GM19240 (cell line): ENCODE results near the gene CELSR2.
A peak's percentile ranks its signal among the peaks of the same experiment; 100 is the strongest.

Experiments
- DNase-seq: peaks from one replicate; pipeline ENCODE4 v3.0.0; 2011; ENCODE audit warnings: low spot score; ENCODE audit not compliant: insufficient read length

Gene CELSR2

DNA sequence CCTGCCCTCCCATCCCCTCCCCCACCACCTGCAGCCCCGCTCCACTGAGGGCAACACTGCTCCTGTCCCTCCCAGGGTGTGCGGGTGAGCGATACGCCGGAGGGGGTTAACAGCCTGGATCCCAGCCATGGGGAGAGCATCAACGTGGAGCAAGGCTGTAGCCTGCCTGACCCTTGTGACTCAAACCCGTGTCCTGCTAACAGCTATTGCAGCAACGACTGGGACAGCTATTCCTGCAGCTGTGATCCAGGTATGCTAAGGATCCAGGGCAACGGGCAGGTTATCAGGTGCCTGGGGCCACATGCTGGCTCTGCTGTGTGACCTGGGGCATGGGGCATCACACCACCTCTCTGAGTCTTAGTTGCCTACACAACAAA lies 15.0 kb downstream of the CELSR2 start:
- DNase-seq: no peak

DNA sequence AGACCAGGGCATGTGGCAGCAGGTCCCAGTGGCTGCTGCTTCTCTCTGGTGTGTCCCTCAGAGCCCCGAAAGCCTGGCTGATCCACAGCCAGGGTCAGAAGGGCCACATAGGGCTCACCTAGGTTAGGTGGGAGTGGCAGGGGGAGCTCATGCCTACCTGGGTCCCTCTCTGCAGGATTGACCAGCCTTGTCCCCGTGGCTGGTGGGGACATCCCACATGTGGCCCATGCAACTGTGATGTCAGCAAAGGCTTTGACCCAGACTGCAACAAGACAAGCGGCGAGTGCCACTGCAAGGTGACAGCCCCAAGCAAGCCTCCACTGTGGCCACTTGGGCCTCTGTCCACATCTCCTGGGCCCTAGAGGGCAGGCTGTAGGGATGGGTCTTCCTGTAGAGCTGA lies 15.7 kb downstream of the CELSR2 start:
- no peak for DNase-seq

DNA sequence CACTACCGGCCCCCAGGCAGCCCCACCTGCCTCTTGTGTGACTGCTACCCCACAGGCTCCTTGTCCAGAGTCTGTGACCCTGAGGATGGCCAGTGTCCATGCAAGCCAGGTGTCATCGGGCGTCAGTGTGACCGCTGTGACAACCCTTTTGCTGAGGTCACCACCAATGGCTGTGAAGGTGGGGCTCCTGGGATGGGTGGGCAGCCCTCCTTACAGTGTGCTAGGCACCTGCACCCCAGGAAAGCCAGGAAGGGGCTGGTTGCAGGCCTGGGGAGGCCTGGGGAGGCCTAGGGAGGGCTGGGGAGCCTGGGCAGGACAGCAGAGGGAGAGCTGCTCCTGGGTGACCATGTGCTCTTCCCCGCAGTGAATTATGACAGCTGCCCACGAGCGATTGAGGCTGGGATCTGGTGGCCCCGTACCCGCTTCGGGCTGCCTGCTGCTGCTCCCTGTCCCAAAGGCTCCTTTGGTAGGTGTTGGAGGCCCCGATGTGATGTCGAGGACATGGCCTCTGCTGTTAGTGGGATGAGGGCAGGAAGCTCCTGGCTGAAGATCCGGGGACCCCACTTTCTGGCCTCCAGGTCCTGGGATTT lies 16.5 kb downstream of the CELSR2 start:
- no peak for DNase-seq

DNA sequence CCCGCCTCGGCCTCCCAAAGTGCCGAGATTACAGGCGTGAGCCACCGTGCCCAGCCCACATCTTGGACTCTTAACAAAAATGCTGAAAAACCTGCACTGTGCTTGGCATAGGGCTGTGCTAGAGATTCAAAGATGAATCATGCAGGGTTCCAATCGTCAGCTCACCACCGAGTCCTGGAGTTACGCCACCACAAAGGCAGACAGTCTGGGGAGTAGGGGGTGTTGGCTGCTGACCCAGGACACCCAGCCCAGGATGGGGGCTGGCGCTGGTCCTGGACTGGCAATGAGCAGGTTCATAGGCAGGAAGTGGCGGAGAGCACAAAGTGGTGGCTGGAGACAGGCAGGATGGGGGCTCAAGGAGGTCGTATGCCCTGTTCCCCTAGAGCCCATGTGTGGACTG lies 17.6 kb downstream of the CELSR2 start:
- no peak for DNase-seq

DNA sequence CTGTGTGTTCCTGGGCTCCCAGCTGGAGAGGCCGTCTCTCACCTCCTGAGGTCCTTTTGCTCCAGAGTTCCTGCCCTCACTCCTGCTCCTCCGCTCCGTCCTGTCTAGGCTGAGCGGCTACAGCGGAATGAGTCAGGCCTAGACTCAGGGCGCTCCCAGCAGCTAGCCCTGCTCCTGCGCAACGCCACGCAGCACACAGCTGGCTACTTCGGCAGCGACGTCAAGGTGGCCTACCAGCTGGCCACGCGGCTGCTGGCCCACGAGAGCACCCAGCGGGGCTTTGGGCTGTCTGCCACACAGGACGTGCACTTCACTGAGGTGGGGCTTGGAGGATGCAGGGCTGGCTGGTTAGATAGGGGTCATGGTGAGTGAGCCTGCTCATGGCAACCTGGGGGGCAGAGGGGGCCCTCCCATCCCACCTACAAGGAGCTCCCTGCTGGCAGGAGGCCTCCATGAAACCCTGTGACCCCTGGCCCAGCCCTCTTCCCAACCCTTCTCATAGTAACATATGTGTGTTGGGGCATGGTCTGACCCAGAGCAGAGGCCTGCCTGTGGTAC lies 18.5 kb downstream of the CELSR2 start:
- DNase-seq: no peak

DNA sequence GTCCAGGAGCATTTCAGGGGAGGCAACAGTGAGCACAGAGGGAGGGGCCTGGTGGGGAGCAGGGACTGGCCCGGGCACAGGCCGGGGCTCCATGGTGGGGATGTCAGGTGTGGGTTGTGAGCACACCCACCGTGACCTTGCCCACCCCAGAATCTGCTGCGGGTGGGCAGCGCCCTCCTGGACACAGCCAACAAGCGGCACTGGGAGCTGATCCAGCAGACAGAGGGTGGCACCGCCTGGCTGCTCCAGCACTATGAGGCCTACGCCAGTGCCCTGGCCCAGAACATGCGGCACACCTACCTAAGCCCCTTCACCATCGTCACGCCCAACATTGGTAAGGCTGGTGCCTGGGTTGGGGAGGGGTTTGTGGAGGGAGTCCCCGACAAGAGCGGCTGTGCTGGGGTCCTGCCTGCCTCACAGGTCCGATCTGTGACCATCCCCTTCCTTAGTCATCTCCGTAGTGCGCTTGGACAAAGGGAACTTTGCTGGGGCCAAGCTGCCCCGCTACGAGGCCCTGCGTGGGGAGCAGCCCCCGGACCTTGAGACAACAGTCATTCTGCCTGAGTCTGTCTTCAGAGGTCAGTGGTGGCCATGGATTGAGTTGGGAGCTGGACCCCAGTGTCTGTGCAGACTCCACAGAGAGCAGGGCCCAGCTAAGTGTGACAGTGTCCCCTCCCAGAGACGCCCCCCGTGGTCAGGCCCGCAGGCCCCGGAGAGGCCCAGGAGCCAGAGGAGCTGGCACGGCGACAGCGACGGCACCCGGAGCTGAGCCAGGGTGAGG lies 19.3 kb downstream of the CELSR2 start:
- DNase-seq: no peak

DNA sequence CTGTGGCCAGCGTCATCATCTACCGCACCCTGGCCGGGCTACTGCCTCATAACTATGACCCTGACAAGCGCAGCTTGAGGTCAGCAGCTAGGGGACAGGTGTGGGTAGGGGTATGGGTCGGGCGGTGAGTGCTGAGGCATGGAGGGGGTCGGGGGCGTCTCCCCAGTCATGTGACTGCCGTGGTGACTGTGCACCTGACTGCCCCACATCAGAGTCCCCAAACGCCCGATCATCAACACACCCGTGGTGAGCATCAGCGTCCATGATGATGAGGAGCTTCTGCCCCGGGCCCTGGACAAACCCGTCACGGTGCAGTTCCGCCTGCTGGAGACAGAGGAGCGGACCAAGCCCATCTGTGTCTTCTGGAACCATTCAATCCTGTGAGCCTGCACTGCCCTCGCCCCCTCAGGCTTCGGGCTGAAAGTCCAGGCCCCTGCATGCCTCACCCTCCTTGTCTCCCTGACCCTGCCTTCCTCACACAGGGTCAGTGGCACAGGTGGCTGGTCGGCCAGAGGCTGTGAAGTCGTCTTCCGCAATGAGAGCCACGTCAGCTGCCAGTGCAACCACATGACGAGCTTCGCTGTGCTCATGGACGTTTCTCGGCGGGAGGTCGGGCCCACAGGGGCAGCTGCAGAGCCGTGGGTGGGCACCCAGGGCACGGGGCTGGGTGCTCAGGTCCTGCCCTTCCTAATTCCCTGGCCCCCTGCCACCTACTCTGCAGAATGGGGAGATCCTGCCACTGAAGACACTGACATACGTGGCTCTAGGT lies 20.1 kb downstream of the CELSR2 start:
- no peak for DNase-seq

DNA sequence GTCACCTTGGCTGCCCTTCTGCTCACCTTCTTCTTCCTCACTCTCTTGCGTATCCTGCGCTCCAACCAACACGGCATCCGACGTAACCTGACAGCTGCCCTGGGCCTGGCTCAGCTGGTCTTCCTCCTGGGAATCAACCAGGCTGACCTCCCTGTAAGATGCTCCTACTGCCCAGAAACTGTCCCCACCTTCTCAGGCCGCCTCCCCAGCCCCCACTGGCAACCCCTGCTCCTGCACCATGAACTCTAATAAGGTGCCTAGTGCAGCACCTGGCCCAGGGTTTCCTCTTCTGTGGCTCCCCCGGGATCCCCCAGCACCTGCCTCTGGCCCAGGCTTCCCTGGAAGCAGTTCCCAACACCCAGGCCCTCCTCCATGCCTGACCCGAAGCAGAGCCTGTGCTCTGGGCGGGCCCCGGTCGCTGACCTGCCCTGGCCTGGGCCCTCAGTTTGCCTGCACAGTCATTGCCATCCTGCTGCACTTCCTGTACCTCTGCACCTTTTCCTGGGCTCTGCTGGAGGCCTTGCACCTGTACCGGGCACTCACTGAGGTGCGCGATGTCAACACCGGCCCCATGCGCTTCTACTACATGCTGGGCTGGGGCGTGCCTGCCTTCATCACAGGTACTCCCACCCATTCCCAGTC lies 20.8 kb downstream of the CELSR2 start:
- no peak for DNase-seq

DNA sequence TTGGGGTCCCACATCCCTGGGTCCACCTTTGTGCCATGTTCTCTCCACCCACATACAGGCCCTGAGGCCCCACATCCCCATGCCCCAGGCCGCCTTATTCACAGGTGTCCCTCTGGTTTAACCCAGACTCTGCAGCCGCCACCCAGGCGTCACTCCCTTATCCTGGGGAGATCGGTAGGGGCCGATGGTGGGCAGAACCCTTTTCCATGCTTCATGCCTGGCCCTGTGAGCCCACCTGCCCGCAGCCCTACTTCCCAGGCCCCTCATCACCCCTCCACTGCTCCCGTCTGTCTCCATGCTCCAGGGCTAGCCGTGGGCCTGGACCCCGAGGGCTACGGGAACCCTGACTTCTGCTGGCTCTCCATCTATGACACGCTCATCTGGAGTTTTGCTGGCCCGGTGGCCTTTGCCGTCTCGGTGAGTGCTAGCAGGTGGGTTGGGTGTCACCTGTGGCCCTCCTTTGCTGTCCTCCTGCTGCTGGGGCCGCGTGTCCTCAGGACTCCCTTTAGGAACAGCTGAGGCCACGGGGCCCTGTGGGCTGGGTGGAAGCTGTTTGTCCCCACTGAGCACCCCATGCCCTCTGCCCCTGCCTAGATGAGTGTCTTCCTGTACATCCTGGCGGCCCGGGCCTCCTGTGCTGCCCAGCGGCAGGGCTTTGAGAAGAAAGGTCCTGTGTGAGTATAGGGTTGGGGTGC lies 21.4 kb downstream of the CELSR2 start:
- DNase-seq: no peak

DNA sequence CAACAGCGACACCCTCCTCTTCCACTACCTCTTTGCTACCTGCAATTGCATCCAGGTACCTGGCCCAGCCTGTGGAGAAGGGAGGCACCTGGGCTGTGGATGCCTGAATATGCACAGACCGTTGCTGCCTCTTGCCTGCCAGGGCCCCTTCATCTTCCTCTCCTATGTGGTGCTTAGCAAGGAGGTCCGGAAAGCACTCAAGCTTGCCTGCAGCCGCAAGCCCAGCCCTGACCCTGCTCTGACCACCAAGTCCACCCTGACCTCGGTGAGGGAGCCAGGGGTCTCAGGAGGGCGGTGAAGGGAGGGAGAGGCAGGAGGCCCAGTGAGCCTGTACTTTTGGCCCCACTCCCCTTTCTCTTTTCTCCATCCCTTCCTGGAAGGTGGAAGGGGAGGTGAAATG lies 22.1 kb downstream of the CELSR2 start:
- DNase-seq: no peak

DNA sequence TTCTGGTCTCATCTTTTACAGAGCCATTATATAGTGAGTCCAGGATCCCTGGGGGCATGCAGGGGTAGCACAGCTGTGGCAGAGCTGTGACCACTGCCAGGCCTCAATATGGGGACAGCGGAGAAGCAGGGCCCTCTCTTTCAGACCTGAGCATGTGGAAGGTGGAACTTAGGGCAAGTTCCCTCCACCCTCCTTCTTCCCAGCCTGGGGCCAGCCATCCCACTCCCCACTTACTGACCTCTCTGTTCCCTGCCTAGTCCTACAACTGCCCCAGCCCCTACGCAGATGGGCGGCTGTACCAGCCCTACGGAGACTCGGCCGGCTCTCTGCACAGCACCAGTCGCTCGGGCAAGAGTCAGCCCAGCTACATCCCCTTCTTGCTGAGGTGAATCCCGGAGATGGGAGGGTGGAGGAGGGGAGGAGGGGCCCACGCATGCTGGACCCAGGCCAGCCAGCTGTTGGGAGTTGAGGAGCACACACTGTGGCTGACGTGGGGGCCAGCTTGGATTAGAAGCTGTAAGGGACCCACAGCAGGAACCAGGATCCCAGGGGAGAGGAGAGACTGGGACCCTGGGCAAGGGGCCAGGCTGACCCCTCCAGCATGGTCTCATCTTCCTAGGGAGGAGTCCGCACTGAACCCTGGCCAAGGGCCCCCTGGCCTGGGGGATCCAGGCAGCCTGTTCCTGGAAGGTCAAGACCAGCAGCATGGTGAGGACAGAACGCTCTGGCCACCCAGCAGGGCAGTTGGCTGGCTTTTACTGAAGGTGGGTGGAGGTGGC lies 22.9 kb downstream of the CELSR2 start:
- DNase-seq: no peak

DNA sequence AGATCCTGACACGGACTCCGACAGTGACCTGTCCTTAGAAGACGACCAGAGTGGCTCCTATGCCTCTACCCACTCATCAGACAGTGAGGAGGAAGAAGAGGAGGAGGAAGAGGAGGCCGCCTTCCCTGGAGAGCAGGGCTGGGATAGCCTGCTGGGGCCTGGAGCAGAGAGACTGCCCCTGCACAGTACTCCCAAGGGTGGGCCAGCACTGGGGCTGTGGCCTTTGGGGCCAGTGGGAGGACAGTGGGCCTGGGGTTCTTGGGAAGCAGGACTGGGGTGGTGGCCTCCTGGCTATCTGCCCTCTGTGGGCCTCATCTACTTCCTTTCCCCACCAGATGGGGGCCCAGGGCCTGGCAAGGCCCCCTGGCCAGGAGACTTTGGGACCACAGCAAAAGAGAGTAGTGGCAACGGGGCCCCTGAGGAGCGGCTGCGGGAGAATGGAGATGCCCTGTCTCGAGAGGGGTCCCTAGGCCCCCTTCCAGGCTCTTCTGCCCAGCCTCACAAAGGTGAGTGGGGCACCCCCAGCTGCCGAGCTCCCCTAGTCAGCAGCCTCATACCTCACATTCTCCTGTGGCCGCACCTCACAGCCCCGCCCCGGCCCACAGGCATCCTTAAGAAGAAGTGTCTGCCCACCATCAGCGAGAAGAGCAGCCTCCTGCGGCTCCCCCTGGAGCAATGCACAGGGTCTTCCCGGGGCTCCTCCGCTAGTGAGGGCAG lies 23.6 kb downstream of the CELSR2 start:
- DNase-seq: no peak

DNA sequence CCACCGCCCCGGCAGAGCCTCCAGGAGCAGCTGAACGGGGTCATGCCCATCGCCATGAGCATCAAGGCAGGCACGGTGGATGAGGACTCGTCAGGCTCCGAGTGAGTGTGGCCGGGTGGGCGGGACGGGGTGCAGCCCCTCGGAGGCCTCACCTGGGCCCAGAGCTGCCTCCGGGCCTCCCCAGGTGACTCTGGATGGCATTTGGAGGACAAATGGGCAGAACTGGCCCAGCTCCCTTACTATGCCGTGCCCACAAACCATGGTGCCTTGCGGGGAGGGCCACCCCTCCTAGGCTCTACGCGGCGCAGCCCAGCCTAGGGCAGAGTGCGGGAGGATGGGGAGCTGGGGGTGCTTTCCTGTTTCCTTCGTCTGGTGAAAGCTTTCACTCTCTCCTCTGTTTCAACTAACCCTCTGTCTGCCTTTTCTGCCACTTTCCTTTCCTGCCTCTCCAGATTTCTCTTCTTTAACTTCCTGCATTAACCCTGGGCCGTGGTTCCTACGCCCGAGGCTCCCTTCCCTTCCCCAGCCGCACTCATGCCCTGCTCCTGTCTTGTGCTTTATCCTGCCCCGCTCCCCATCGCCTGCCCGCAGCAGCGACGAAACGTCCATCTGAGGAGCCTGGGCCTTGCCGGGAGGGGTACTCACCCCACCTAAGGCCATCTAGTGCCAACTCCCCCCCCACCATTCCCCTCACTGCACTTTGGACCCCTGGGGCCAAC lies 24.4 kb downstream of the CELSR2 start:
- no peak for DNase-seq

DNA sequence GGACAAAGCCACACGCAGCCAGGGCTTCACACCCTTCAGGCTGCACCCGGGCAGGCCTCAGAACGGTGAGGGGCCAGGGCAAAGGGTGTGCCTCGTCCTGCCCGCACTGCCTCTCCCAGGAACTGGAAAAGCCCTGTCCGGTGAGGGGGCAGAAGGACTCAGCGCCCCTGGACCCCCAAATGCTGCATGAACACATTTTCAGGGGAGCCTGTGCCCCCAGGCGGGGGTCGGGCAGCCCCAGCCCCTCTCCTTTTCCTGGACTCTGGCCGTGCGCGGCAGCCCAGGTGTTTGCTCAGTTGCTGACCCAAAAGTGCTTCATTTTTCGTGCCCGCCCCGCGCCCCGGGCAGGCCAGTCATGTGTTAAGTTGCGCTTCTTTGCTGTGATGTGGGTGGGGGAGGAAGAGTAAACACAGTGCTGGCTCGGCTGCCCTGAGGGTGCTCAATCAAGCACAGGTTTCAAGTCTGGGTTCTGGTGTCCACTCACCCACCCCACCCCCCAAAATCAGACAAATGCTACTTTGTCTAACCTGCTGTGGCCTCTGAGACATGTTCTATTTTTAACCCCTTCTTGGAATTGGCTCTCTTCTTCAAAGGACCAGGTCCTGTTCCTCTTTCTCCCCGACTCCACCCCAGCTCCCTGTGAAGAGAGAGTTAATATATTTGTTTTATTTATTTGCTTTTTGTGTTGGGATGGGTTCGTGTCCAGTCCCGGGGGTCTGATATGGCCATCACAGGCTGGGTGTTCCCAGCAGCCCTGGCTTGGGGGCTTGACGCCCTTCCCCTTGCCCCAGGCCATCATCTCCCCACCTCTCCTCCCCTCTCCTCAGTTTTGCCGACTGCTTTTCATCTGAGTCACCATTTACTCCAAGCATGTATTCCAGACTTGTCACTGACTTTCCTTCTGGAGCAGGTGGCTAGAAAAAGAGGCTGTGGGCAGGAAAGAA lies 25.5 kb downstream of the CELSR2 start:
- no peak for DNase-seq

DNA sequence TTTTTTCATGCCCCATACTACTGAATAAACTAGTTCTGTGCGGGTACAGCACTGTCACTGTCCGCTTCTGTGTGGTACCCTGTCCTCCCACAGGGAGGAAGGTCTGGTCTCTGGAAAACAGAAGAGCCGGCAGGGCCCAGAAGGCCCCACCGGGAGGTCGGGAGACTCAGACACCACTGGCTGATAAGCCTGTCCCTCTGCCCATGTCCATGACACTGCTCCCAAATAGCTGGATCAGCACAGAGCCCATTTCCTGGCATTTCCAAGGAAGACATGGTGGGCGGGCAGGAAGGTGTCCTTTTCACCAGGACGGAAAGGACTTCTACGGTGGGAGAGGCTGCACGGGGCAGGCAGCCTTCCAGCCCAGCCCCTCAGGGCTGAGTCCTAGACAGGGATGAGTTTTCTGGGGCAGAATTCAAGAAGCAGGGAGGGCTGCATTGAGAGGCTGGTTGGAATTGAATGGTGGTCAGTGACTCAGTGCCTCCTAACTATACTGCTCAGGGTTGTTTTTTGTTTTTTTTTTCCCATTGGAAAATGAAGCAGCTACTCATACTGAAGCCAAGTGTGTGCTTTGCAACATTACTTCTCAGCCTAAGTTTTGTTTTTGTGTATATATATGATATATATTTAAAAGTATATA lies 26.5 kb downstream of the CELSR2 start:
- no peak for DNase-seq

DNA sequence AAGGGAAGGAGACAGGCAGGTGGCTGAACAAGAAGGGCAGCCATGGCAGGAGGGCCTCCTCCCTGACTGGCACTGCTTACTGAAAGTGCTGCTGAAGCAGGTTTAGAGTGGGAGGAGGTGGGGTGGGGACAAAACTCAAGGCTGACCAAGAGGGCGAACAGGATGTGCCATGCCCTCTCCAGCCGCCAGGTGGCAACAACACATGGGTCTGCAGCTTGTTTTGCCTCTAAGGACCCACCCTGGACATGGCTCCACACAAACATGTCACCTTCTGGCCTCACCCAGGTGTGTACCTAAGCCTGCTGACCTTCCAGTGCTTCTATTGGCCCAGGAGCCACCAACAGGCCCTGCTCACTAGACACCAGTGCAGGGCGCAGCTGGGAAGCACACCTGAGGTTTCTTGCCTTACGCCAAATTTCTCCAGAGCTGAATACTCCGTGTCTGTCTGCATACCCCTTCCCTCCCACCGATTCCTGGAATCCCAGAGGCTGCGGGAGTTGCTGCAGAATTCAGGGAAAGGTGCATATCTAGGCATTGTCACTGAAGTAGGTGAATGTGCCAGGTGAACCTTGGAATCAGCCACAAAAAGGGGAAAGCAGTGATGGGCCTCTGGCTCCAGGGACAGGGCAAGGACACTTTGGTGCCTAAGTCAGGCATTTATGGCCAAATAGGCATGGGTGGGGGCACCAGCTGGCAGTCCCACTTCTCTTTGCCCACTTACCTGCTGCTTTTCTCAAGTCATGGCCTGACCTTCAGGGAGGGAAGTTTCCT lies 28.3 kb downstream of the CELSR2 start:
- DNase-seq: peak; percentile 94
